Islet precursor cell (in vitro differentiated cells): ENCODE data around the gene MICB.
"Not testable (repeated sequence)": the region's sequence is repeated elsewhere in the genome, so short reads cannot be mapped to it uniquely, and the experiment has no call there.

Source experiments
- DNase-seq: peaks from one replicate; pipeline ENCODE4 v3.0.0-alpha.2; 2018

Gene MICB

DNA sequence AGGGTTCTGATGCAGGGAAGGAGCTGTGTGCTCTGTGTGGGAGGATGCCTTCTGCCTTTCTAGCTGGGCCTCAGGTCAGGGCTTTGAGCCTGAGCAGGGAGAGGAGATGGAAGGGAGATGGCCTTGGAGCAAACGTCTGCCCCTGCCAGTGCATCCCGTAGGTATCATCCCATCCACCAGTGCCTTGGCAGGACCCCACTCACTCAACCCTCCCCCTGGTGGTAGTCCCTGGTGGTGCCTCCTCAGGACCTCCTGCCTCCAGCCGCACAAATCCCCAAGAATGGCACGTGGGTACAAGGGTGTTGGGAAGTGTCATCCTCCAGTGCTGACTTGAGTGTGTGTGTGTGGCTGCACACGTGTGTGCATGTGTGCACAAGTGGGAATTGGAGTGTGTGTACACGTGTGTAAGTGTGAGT is 23.1 kb upstream of the MICB start:
- DNase-seq, result peak; percentile 49

DNA sequence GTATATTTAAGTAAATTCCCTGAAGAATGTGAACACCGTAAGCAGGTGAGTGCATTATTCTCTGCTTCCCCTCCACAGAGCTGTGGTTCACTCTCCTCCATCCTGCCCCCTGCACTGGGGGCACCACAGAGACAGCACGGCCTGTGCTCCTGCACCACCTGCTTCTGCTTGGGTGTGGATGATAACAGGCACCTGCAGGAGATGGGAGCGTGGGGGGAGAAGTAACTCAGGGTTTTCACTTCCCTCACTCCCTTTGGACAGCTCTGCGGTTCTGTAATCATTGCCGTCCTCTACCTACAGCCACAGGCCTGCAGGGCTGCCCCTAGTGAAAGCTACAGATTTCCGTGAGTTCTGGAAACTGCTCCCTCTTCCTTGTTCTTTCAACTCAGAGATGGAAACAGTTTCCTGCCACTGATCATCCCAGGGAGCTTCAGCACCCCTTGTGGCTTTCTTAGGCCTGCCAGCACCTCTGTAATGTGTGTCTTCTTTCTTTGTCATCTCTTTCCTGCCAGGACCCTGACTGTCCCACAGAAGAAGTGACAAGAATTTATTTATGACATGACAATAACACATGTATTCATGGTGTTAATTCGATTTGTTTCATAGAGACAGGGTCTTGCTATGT is 21.3 kb upstream of the MICB start:
- DNase-seq, result peak; percentile 47

DNA sequence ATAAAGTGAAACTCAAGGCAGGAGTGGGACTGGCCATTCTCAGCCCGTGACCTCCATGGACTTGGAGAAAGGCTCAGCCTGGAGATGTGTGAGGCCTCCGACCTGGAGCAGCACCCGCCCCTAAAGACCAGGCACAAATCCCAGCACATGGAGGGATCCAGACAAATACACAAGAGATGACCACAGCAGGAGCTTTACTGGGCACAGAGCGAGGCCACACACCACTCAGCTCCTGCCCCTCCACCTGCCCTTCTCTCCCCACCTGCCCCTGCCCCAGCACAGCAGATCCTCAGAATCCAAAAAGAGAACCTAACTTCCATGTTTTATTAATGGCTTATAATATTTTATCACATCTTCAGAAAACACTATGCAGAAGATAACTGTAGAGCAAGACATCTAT is 20.4 kb upstream of the MICB start:
- peak; percentile 22 for DNase-seq

DNA sequence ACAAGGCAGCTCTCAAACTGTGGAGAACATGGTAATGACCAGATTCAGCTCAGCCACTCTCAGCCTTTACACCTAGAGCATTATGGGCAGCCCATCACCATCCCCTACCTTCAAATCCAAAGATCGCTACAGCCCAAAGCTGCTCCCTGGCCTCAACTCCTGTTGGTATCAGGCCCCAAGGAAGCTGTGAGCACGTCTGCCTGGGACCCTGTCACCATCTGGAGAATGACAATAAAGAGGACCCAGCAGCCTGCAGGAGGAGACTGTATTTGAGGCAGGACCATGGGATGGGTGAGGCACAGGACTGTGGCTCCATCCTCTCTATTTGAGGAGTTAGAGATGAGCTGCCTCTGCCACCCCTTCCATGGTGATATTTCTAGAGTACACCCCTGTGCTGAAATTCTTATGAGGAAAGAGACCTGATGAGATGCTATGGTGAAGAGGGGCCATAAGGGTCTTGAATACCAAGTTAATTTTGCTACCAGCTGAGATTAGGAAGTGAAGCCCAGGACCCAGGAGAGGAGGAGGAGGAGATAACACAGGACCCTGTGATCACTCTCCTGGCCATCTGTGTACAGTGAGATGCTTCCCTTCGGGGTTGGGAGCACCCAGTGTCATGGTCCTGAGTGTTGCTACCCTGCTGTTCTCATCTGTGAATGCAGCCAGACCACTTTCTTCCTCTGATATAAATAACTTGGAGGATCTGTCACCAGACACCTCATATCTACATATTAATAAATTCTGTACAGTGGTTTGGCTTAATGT is 19.6 kb upstream of the MICB start:
- peak; percentile 31 for DNase-seq

DNA sequence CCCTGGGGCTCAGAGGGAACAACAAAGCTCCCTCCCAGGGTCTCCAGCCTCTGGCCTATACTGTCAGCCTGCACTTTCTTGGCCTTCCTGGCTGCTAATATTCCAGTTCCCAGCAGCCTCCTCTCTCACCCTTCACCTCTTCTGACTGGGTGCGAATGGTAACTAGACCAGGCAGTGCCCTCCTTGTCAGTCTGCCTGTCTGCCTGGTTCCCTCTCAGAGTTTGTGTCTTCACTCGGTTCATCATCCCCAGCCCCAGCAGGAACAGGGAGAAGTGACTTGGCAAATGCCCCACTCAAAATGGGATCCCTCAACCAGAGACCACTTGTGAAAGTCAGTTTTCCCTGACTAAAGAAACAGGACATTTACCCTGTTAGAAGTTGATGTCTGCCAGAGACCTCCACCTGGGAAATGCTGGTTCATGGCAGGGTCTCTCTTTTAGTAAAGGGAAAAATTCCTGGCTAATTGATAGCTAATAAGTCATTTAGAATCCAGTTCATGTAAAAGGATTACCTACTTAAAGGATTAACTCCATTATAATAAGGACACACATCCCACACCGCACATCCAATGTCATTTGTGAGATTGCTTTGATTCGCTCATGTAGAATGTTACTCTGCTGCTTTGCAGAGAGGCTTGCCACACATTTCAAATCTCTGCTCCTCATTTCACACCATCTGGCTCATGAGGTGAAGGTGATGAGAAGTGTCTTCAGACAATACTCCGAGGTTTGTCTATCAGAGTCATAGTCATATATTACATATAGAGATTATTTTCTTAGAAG is 18.6 kb upstream of the MICB start:
- peak; percentile 24 for DNase-seq

DNA sequence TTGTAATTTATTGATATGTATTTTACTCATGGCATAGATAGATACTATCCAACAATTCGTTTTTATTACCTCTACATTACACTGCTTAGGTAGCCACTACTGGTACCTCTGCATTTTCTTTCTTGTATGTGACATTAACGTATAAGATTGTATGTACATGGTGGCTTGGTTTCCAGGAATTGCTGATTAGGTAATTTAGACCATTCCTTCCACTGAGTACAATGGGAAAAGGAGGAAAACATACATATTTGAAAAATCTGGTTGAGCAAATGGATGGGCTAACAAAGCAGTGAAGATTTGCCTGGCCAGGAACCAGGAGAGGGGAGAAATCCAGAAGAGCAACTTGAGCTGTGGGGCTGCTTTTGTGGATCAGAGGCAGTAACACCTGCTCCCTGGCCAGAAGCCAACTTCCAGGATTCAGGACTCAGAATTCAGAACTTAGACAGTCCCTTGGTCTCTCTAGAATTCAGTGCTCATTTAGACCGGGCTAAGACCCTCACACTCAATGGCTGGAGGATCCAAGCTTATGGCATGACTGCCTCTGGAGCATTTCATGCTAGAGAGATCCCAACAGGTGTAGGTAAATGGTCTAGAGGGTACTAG is 17.9 kb upstream of the MICB start:
- DNase-seq, result peak; percentile 25

DNA sequence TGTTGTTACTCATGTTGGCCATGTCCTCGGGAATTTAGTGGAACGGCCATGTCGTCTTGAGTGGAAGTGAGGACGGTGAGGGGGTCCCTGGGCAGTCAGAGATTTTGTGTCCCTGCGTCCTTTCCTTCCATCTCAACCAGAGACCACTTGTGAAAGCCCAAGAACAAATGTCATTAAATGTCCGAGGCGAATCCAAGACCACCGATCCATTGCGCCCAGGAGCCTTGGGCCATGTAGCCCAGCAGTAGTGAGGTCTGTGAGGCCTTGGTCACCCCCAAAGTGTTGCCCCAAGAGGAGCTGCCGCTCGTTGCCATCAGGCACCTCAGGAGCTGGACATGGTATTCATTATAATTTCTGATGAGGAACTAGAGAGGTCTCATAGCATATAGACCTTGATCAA is 17.4 kb upstream of the MICB start:
- peak; percentile 21 for DNase-seq

DNA sequence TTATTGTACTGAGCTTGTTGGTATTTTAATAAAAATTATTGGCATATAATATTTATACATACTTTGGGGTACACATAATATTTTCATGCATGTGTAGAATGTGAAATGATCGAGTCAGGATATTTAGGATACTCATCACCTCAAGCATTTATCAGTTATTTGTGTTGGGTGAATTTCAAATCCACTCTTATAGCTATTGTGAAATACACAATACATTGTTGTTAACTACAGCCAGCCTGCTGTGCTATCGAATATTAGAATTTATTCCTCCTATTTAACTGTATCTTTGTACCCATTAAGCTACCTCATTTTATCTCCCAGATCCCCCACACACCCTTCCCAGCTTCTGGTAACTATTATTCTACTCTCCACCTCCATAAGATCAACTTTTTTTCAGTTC is 14.6 kb upstream of the MICB start:
- DNase-seq, result peak; percentile 7

DNA sequence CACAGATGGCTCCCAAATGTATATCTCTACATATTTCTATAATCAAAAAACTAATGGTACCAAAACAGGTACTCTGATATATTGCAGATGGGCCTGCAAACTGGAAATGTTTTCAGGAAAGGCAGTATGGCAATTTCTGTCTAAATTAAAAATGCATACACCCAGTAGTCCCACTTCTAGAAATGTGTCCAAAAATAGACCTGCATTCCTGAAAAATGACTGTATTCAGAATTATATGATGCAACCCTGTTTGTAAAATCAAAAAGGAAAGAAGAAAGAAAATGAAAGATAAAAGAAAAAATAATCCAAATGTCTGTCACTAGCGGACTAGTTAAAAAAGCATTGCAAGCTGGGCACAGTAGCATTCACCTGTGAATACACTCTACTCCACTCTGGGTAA is 12.9 kb upstream of the MICB start:
- DNase-seq, result no peak

DNA sequence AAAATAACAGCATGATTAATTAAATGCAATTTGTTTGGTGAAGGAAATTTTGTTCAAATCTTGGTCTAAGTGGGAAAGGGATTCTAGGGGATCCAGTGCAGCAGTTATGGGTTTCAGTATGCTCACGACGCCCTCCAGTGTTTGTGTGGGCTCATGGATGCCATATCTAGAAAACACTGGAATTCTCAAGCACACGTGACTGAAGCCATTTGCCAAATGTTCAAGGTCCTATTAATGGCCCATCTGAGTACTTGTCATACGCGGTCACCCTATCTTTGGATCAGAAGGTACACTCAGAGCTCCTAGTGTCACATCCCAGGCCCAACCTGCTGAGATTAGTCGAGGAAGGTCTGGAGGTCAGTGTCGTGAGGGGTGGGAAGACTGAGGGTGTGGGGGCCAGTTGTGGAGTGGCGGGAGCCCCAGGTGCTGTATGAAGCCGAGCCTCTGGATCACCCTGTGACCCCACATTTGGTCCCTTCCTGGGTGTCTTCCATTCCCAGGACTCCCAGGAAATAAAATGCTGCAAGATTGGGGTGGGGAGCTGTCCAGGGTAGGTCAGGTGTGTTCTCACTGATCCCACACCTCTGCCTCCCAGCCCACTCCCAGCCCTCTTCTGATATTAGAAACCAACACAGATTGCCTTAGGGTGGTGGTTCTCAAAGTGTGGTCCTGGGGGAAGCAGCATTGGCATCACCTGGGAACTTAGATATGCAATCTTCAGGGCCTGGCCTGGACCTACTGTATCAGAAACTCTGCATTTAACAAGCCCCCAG is 11.7 kb upstream of the MICB start:
- DNase-seq, result not testable (repeated sequence)

DNA sequence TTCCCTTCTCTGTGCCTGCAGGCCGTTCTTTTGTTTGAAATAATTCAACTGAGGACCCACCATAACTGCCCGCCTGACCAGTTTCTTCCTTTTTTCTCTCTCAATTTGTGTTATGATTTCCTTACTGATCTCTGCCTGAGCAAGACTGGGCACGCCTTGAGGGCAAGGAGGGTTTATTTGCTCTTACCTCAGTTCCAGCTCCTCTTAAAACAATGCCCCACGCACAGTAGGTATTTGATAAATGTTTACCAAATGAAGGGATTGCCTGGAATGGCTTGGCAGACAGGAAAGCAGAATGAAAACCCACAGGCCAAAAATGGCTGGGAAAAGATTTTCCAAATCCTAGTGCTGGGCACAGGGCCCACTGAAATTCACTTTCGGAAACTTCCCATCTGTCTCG is 10.3 kb upstream of the MICB start:
- peak; percentile 14 for DNase-seq

DNA sequence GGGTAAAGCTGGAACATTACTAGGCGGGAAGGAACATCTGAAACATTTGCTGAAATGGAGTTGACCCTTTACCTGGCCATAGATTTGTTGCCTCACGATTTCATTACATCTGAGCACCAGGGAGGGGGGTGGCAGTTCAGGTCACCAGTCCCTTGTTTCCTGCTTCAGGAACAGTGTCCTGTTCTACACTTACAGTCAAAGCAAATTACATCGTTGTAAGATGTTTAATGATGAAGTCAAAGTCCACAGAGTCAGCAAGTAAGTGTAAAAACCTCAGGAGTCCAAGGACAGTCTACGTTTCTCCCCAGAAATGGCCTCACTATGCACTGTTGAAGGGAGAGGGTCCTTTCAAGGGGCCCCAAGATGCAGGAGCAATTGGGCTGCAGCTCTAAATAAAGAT is 8.9 kb upstream of the MICB start:
- no peak for DNase-seq

DNA sequence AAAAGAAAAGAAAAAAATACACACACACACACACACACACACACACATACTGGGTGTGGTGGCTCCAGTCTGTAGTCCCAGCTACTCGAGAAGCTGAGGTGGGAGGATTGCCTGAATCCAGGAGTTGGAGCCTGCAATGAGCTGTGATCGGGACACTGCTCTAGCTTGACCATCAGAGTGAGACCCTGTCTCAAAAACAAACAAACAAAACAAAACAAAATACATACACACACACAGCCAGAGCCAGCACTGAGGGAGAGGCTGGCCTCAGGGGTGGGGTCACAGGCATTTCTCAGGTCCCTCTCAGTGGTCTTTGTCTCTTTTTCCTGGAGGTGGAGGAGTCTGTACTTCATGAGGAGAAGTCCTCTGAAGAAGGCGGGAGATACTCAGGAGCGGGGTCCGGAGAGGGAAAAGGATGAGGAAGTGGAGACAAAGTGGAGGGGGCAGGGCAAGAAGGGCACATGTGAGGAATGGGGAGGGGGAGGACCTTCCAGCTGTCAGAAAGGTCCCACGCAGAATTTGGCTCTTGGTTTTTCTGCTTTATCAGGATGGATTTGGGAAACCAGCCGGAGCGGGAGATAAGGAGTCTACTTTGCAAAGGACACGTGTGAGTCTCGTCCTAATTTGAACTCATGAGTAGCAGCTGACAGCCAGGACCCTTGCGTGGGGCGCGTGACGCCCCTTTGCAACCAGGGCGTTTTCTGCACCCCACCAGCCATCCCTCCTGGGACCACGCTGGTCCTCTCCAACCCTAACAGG is 7.7 kb upstream of the MICB start:
- DNase-seq, result peak; percentile 33

DNA sequence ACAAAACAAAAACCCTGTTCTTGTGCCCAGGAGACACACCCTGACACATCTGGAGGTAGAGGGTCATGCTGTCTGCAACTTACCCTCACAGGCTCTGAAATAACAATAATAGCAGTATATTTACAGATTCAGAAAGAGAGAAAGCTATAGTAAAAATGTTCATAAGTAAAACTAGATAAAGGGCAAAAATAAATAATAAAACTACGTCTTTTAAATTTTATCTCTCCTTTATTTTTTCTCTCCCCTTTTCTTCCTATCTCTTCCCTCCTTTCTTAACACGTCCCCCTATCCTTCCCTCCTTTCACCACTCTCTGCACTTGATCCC is 4.4 kb upstream of the MICB start:
- not testable (repeated sequence) for DNase-seq

DNA sequence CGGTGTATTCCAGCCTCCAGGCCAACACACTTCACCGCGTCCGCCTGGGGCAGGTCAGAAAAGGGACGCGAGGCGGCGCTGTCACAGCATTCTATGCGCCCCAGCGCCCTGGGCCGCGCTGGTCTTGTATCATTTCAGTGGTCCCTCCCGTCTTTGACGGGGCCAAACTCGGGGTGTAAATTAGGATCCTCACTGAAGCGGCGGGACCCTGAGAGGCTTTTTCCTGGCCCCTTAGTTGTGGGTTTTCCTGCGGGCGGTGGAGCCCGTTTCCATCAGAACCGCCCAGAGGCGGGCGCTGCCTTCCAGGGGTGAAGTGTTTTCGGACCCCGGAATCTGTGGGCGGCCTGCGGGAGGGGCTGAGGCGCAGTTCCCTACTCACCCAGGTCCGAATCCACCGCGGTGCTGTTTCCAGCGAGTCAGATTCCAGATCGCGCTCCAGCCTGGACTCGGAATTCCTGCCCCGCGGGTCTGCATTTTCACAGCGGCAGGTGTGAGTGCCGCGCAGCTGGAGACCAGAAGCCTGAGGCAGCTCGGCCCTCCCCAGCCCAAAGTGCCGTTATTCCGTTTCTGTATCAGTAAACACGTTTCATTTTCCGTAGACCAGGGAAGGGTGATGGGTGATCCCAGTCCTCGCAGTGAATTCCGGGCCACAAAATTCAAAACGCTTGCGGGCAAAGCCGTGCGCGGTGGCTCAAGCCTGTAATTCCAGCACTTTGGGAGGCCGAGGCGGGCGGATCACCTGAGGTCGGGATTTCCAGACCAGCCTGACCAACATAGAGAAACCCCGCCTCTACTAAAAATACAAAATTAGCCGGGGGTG is 3.9 kb upstream of the MICB start:
- DNase-seq, result peak; percentile 89

DNA sequence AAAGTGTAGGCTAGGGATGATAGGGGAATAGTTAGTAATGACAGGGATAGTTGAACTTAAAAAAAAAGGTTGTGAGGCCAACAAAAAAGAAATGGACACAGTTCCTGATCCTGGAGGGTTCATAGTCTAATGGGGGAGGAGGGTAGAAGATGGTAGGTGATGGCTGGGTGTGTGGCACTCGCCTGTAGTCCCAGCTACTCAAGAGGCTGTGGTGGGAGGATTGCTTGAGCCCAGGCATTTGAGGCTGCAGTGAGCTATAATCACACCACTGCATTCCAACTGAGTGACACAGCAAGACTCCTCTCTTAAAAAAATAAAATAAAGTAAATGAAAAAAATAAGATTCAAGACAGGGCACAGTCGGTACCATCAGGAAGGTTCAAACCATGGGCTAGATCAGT is 2.4 kb upstream of the MICB start:
- no peak for DNase-seq

DNA sequence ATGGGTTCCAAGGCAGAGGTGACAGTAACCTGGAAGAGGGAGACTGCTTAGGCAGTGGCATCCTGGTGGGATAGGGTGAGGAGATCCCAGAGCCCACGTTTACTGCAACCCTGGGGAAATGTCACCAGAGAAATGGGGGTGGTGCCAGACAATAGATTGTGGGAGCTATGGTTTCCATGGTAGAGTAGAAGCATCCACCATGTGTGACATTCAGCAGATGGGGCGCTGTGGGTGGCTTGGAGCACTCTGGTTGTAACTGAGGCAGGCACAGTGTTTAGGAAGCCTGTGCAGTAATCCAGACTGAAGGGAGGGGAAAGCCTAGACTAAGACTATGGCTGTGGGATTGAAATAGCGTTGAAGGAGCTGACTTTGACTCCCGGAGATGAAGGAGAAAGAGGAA is 1.1 kb upstream of the MICB start:
- DNase-seq, result not testable (repeated sequence)

DNA sequence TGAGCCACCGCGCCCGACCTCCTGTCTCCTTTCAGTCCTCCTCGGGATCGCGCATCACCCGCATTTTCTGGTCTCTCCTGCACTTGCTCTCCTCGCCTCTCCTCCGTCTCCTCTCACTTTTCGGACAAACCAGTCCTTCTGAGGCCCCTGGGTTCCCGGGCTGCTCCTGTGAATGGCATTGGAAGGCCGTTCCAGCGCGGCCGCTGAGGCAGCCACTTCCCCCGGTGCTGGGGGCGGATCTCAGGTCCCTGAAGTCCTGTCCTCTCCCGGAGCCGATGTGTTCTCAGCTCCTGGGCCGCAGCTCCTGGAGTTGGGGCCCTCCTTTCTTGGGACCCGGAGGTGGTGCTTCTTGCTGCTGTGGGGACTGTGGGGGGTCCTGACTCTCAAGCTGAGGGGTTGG is 803 bp downstream of the MICB start:
- DNase-seq, result peak; percentile 68

DNA sequence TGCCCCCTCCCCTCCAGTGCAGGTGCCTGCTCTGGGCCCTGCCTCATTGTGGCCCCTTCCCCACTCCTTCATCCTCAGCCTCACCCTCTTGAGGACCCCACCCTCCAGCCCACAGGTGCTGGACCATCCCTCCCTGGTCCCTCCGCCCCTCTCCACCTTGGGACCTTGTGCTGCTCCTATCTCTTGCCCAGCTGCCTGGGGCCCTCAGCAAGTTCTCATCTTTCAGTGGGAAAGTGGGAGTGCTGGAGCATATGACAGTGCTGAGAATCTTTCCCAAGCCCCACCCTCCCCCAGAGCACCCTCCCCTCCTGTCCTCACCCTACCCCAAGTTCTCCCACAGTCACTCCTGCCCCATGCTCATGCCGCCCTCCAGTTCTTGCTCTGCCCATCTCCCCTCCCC is 1.7 kb downstream of the MICB start:
- DNase-seq, result not testable (repeated sequence)

DNA sequence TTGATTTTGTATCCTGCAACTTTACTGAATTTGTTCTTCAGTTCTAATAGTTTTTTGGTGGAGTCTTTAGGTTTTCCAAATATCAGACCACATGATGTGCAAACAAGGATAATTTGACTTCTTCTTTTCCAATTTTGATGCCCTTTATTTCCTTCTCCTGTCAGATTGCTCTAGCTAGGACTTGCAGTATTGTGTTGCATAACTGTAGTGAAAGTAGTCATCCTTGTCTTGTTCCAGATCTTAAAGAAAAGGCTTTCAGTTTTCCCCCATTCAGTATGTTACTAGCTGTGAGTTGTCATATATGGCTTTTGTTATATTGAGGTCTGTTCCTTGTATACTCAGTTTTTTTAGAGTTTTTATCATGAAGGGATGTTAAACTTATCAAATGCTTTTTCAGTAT is 4.6 kb downstream of the MICB start:
- DNase-seq, result no peak

DNA sequence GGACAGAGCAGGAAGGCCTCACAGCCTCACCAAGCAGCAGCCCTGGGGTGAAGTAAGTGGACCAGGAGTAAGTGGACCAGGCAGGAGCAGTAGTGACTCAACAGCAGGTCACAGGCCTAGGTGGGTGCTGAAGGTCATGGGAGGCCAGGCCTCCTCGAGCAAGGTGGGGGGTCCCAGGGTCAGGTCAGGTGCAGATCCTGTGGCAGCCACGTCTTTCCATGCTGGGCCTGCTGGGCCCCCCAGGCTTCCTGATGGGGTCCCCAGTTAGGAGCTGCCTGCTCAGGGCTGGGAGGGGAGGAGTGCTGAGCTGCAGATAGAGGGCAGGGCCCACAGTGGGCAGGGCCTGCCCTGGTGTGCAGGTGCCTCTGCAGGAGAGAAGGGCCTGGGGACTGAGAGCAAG is 11.1 kb downstream of the MICB start:
- not testable (repeated sequence) for DNase-seq
